K562 (cell line): ENCODE data around the gene ARL13B. TPM values are rescaled to one million over a fixed set of nuclear protein-coding genes. Genes with fewer than 3 reads are reported as not detected.

Experiments
- C11orf30 ChIP-seq: fragments of 450-650 bp; IDR thresholded peaks from 2 replicates; pipeline ENCODE4 v1.6.1; 2016; ENCODE audit warnings: low read depth, mild to moderate bottlenecking
- DMBX1 ChIP-seq: fragments of 250-450 bp; sonication (Bioruptor Pico); IDR thresholded peaks from 2 replicates; pipeline ENCODE4 v1.8.0; 2022; ENCODE audit warnings: inconsistent platforms, mild to moderate bottlenecking, moderate library complexity, borderline replicate concordance
- FOXJ2 ChIP-seq: fragments of 200-800 bp; sonication (Bioruptor generic); IDR thresholded peaks from 2 replicates; pipeline ENCODE4 v1.6.1; 2016; ENCODE audit warnings: missing genetic modification characterization, missing compliant biosample characterization
- GATA2 ChIP-seq: sonication (generic); formaldehyde crosslinking; IDR thresholded peaks from 2 replicates; pipeline ENCODE4 v1.4.0; 2020; ENCODE audit warnings: mild to moderate bottlenecking, missing genetic modification reagents
- HLTF ChIP-seq: fragments of 450-650 bp; IDR thresholded peaks from 2 replicates; pipeline ENCODE4 v1.6.1; 2016
- HNRNPUL1 ChIP-seq: fragments of 200-400 bp; formaldehyde crosslinking; IDR thresholded peaks from 2 replicates; pipeline ENCODE4 v1.6.1; 2017; ENCODE audit warnings: low read length
- PHB ChIP-seq: fragments of 250-450 bp; sonication (Bioruptor Pico); IDR thresholded peaks from 2 replicates; pipeline ENCODE4 v1.5.0; 2021
- PURB ChIP-seq: sonication (generic); formaldehyde crosslinking; IDR thresholded peaks from 2 replicates; pipeline ENCODE4 v1.9.0; 2021; ENCODE audit warnings: low read depth, mild to moderate bottlenecking, missing genetic modification reagents
- SIRT6 ChIP-seq: IDR thresholded peaks from one replicate; pipeline ENCODE4 v1.6.1; 2012; ENCODE audit warnings: low read depth, mild to moderate bottlenecking, control low read depth, inconsistent platforms, low read length, moderate library complexity
- SMARCC2 ChIP-seq: fragments of 450-650 bp; IDR thresholded peaks from 2 replicates; pipeline ENCODE4 v1.6.1; 2017; ENCODE audit warnings: antibody characterized with exemption, moderate library complexity, mild to moderate bottlenecking, low read depth
- SMC3 ChIP-seq: conservative IDR thresholded peaks from 2 replicates; pipeline ENCODE4 v1.6.1; 2011; ENCODE audit warnings: low read depth, low read length, improper control_type of control experiment; ENCODE audit not compliant: insufficient read depth
- TAF1 ChIP-seq: IDR thresholded peaks from 2 replicates; pipeline ENCODE4 v1.6.1; 2011; ENCODE audit warnings: mild to moderate bottlenecking, low read length, moderate library complexity; ENCODE audit not compliant: insufficient read depth, control insufficient read depth, severe bottlenecking; ENCODE audit errors: extremely low read depth
- ZFP1 ChIP-seq: fragments of 450-650 bp; formaldehyde crosslinking; IDR thresholded peaks from 2 replicates; pipeline ENCODE4 v1.4.0; 2020; ENCODE audit warnings: mild to moderate bottlenecking, mixed read lengths
- ZNF143 ChIP-seq: sonication (generic); formaldehyde crosslinking; IDR thresholded peaks from 2 replicates; pipeline ENCODE4 v1.9.0; 2022; ENCODE audit warnings: mild to moderate bottlenecking, missing genetic modification reagents
- ZNF280A ChIP-seq: fragments of 450-650 bp; IDR thresholded peaks from 2 replicates; pipeline ENCODE4 v1.6.1; 2018; ENCODE audit warnings: mild to moderate bottlenecking, low read depth; ENCODE audit not compliant: partially characterized antibody
- ZNF551 ChIP-seq: fragments of 250-450 bp; sonication (Bioruptor Pico); IDR thresholded peaks from 2 replicates; pipeline ENCODE4 v1.5.0; 2021; ENCODE audit warnings: mild to moderate bottlenecking, moderate library complexity
- polyA plus RNA-seq, 8 experiments: library from polyadenylated mRNA; depleted of rRNA in 4 of 8; stranded (reverse) in 5 of 8; unstranded in 3 of 8; fragments of >200 nt; fragmentation: Nextera tagmentation in 2 of 8; fragmentation: Illumina TruSeq in 1 of 8; extraction: Ambion mirVana in 2 of 8; extraction: Trizol in 1 of 8; gene quantifications; 2 replicates each; pipeline versions ENCODE4 v1.2.1 to v1.2.3, GENCODE V29; 2011 to 2014; ENCODE audit warnings: inconsistent platforms in 1 of 8, missing spikeins in 1 of 8
- total RNA-seq, 7 experiments: library from RNA; depleted of rRNA in 6 of 7; stranded (reverse); fragments of >200 nt in 6 of 7; fragmentation: Illumina TruSeq in 2 of 7; extraction: Trizol in 2 of 7; gene quantifications; 2 replicates each; pipeline versions ENCODE4 v1.2.1 to v1.2.3, GENCODE V29; 2011 to 2021; ENCODE audit warnings: low replicate concordance in 1 of 7
- TF ChIP-seq, protein P1 (sequence below): fragments of 250-450 bp; sonication (Bioruptor Pico); IDR thresholded peaks from 2 replicates; pipeline ENCODE4 v1.5.0; 2021
- TF ChIP-seq, protein P2 (sequence below): sonication (generic); formaldehyde crosslinking; IDR thresholded peaks from 2 replicates; pipeline ENCODE4 v1.8.0; 2022; ENCODE audit warnings: mild to moderate bottlenecking, missing genetic modification reagents
- TF ChIP-seq, protein P3 (sequence below): sonication (generic); formaldehyde crosslinking; IDR thresholded peaks from 2 replicates; pipeline ENCODE4 v1.8.1; 2023; ENCODE audit warnings: missing genetic modification reagents, mild to moderate bottlenecking, borderline replicate concordance

ARL13B gene
- total and polyA plus RNA-seq, 9 of the 15 experiments (the other 6 are each of a cell fraction or from before 2014, with no cell fraction given): 4.1 to 16.9 (median 12.2) TPM

- TF ChIP-seq SMC3 (no peak), PURB (CRISPR knock-in tag) (no peak), DMBX1 (CRISPR knock-in tag) (no peak), PHB (CRISPR knock-in tag) (no peak), SIRT6 (no peak), ZNF551 (CRISPR knock-in tag) (no peak), ZFP1 (no peak), TAF1 (peak; percentile 43), C11orf30 (peak; percentile 60), HNRNPUL1 (no peak), SMARCC2 (no peak), HLTF (no peak), FOXJ2 (tag) (no peak), ZNF143 (no peak), ZNF280A (no peak), GATA2 (CRISPR knock-in tag) (no peak)
- TF ChIP-seq, protein P1, sequence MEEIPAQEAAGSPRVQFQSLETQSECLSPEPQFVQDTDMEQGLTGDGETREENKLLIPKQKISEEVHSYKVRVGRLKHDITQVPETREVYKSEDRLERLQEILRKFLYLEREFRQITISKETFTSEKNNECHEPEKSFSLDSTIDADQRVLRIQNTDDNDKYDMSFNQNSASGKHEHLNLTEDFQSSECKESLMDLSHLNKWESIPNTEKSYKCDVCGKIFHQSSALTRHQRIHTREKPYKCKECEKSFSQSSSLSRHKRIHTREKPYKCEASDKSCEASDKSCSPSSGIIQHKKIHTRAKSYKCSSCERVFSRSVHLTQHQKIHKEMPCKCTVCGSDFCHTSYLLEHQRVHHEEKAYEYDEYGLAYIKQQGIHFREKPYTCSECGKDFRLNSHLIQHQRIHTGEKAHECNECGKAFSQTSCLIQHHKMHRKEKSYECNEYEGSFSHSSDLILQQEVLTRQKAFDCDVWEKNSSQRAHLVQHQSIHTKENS: no peak
- TF ChIP-seq, protein P2, sequence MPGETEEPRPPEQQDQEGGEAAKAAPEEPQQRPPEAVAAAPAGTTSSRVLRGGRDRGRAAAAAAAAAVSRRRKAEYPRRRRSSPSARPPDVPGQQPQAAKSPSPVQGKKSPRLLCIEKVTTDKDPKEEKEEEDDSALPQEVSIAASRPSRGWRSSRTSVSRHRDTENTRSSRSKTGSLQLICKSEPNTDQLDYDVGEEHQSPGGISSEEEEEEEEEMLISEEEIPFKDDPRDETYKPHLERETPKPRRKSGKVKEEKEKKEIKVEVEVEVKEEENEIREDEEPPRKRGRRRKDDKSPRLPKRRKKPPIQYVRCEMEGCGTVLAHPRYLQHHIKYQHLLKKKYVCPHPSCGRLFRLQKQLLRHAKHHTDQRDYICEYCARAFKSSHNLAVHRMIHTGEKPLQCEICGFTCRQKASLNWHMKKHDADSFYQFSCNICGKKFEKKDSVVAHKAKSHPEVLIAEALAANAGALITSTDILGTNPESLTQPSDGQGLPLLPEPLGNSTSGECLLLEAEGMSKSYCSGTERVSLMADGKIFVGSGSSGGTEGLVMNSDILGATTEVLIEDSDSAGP (CRISPR knock-in tag): no peak
- TF ChIP-seq, protein P3, sequence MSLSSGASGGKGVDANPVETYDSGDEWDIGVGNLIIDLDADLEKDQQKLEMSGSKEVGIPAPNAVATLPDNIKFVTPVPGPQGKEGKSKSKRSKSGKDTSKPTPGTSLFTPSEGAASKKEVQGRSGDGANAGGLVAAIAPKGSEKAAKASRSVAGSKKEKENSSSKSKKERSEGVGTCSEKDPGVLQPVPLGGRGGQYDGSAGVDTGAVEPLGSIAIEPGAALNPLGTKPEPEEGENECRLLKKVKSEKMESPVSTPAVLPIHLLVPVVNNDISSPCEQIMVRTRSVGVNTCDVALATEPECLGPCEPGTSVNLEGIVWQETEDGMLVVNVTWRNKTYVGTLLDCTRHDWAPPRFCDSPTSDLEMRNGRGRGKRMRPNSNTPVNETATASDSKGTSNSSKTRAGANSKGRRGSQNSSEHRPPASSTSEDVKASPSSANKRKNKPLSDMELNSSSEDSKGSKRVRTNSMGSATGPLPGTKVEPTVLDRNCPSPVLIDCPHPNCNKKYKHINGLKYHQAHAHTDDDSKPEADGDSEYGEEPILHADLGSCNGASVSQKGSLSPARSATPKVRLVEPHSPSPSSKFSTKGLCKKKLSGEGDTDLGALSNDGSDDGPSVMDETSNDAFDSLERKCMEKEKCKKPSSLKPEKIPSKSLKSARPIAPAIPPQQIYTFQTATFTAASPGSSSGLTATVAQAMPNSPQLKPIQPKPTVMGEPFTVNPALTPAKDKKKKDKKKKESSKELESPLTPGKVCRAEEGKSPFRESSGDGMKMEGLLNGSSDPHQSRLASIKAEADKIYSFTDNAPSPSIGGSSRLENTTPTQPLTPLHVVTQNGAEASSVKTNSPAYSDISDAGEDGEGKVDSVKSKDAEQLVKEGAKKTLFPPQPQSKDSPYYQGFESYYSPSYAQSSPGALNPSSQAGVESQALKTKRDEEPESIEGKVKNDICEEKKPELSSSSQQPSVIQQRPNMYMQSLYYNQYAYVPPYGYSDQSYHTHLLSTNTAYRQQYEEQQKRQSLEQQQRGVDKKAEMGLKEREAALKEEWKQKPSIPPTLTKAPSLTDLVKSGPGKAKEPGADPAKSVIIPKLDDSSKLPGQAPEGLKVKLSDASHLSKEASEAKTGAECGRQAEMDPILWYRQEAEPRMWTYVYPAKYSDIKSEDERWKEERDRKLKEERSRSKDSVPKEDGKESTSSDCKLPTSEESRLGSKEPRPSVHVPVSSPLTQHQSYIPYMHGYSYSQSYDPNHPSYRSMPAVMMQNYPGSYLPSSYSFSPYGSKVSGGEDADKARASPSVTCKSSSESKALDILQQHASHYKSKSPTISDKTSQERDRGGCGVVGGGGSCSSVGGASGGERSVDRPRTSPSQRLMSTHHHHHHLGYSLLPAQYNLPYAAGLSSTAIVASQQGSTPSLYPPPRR (CRISPR knock-in tag): no peak
These were observed at the start of gene ARL13B (continued) for GRCh38 chr3:93979850-93980676.
